ENCODE data around the gene CASZ1.

The CASZ1 gene

GRCh38 chr1:10635085-10635896, 161.2 kb downstream of the CASZ1 start:
- DNase-seq = no peak

GRCh38 chr1:10634428-10635084, 161.9 kb downstream of the CASZ1 start:
- DNase-seq = no peak

- DNase-seq = no peak
Measured at GRCh38 chr1:10634075-10634427, 162.4 kb downstream of the CASZ1 start.

GRCh38 chr1:10633416-10633815, 163.0 kb downstream of the CASZ1 start:
- DNase-seq = no peak

- no peak for DNase-seq
Measured at GRCh38 chr1:10632691-10633090, 163.8 kb downstream of the CASZ1 start.

GRCh38 chr1:10631811-10632593, 164.4 kb downstream of the CASZ1 start:
- DNase-seq = no peak

GRCh38 chr1:10631121-10631810, 165.2 kb downstream of the CASZ1 start:
- DNase-seq = no peak

- DNase-seq = no peak
Measured at GRCh38 chr1:10630661-10631120, 165.8 kb downstream of the CASZ1 start.

GRCh38 chr1:10629816-10630571, 166.5 kb downstream of the CASZ1 start:
- DNase-seq = no peak

- DNase-seq = no peak
Measured at GRCh38 chr1:10629091-10629815, 167.2 kb downstream of the CASZ1 start.

- DNase-seq = no peak
Measured at GRCh38 chr1:10628685-10629084, 167.8 kb downstream of the CASZ1 start.

- DNase-seq = peak; percentile 65 to 79
Measured at GRCh38 chr1:10626791-10627410, 169.5 kb downstream of the CASZ1 start.

GRCh38 chr1:10626131-10626731, 170.2 kb downstream of the CASZ1 start:
- no peak for DNase-seq

- DNase-seq = no peak
Measured at GRCh38 chr1:10625554-10625953, 170.9 kb downstream of the CASZ1 start.

GRCh38 chr1:10625076-10625475, 171.4 kb downstream of the CASZ1 start:
- DNase-seq = no peak

- no peak for DNase-seq
Measured at GRCh38 chr1:10624256-10625050, 172.0 kb downstream of the CASZ1 start.

- no peak for DNase-seq
Measured at GRCh38 chr1:10623686-10624145, 172.7 kb downstream of the CASZ1 start.

GRCh38 chr1:10622910-10623685, 173.3 kb downstream of the CASZ1 start:
- DNase-seq = no peak

GRCh38 chr1:10621906-10622305, 174.5 kb downstream of the CASZ1 start:
- DNase-seq = no peak

Data from inflammatory macrophage treated with lipopolysaccharide for 1 hour (primary cell).